Keratinocyte (primary cell): Measurements from ENCODE around the gene SEC23A. TPM values are rescaled to one million over a fixed set of nuclear protein-coding genes. Genes with fewer than 3 reads are reported as not detected.

Experiments used
- DNase-seq: peaks from one replicate; pipeline ENCODE4 v3.0.0-alpha.2; 2011; ENCODE audit warnings: low read depth, missing footprints, low spot score
- FAIRE-seq: peaks from 2 replicates; lab custom pipeline; 2011; peaks lifted over from hg19 to GRCh38; lab: Jason Lieb, UNC
- H2AFZ ChIP-seq: 2 replicates; pipeline ENCODE4 v1.6.0; 2012; ENCODE audit warnings: low read length, control low read depth, inconsistent platforms; ENCODE audit not compliant: control insufficient read depth
- H3K27ac ChIP-seq: 2 replicates; pipeline ENCODE4 v1.5.1; 2011; ENCODE audit warnings: low read length; ENCODE audit not compliant: control insufficient read depth, insufficient read depth
- H3K27me3 ChIP-seq: 3 replicates; pipeline ENCODE4 v1.6.0; 2011; ENCODE audit warnings: low read length; ENCODE audit not compliant: control insufficient read depth, insufficient read depth; ENCODE audit errors: extremely low read depth
- H3K36me3 ChIP-seq, 2 experiments: 2 replicates in 1 of 2; 3 replicates in 1 of 2; pipeline ENCODE4 v1.5.1; 2011; ENCODE audit warnings: low read length in 2 of 2, mild to moderate bottlenecking in 1 of 2; ENCODE audit not compliant: control insufficient read depth in 2 of 2, insufficient read depth in 2 of 2; ENCODE audit errors: extremely low read depth in 1 of 2
- H3K4me1 ChIP-seq: 3 replicates; pipeline ENCODE4 v1.5.1; 2011; ENCODE audit warnings: low read length; ENCODE audit not compliant: control insufficient read depth, insufficient read depth; ENCODE audit errors: extremely low read depth
- H3K4me2 ChIP-seq: 3 replicates; pipeline ENCODE4 v1.6.0; 2011; ENCODE audit warnings: low read depth, low read length; ENCODE audit not compliant: control insufficient read depth, insufficient read depth; ENCODE audit errors: extremely low read depth
- H3K4me3 ChIP-seq, 3 experiments: fragments of 200-600 bp in 1 of 3; sonication (generic) in 1 of 3; 2 replicates in 2 of 3; 3 replicates in 1 of 3; pipeline ENCODE4 v1.5.1; 2011 to 2016; ENCODE audit warnings: low read length in 3 of 3, mild to moderate bottlenecking in 3 of 3, control low read depth in 2 of 3, inconsistent platforms in 1 of 3, low read depth in 1 of 3, mixed read lengths in 1 of 3, mixed run types in 1 of 3, moderate library complexity in 1 of 3; ENCODE audit not compliant: control insufficient read depth in 2 of 3, insufficient read depth in 2 of 3; ENCODE audit errors: extremely low read depth in 1 of 3
- H3K79me2 ChIP-seq: 2 replicates; pipeline ENCODE4 v1.6.0; 2012; ENCODE audit warnings: low read length; ENCODE audit not compliant: control insufficient read depth, insufficient read depth
- H3K9ac ChIP-seq: 3 replicates; pipeline ENCODE4 v1.6.0; 2011; ENCODE audit warnings: low read length; ENCODE audit not compliant: control insufficient read depth, insufficient read depth; ENCODE audit errors: extremely low read depth
- H3K9me1 ChIP-seq: 3 replicates; pipeline ENCODE4 v1.6.0; 2011; ENCODE audit warnings: low read length; ENCODE audit not compliant: control insufficient read depth, insufficient read depth; ENCODE audit errors: extremely low read depth
- H3K9me3 ChIP-seq: 2 replicates; pipeline ENCODE4 v1.5.1; 2012; ENCODE audit warnings: low read depth, low read length; ENCODE audit not compliant: control insufficient read depth
- H4K20me1 ChIP-seq: 3 replicates; pipeline ENCODE4 v1.6.0; 2011; ENCODE audit warnings: low read length; ENCODE audit not compliant: control insufficient read depth, insufficient read depth; ENCODE audit errors: extremely low read depth
- CTCF ChIP-seq, 3 experiments: IDR thresholded peaks in 1 of 3; conservative IDR thresholded peaks in 1 of 3; optimal IDR thresholded peaks in 1 of 3; 2 replicates in 2 of 3; 3 replicates in 1 of 3; pipeline versions ENCODE3 to v1.5.1; 2011; ENCODE audit warnings: low read length in 3 of 3, mild to moderate bottlenecking in 3 of 3, moderate library complexity in 2 of 3, control low read depth in 1 of 3, inconsistent platforms in 1 of 3; ENCODE audit not compliant: insufficient read depth in 2 of 3; ENCODE audit errors: extremely low read depth in 1 of 3
- EZH2 ChIP-seq: IDR thresholded peaks from one replicate; pipeline ENCODE4 v1.6.1; 2012; ENCODE audit warnings: inconsistent platforms, mild to moderate bottlenecking, low read length, moderate library complexity
- dilution Hi-C: fragments of 300-500 bp; cut with MboI; formaldehyde crosslinking; loops from one replicate; pipeline ENCODE4 v1.7.0; 2020; ENCODE audit warnings: low sequenced_read_pairs; ENCODE audit not compliant: extremely low pct_ligation_motif_present
- polyA plus RNA-seq, 5 experiments: library from polyadenylated mRNA; depleted of rRNA in 3 of 5; stranded (reverse) in 3 of 5; stranded (forward) in 1 of 5; unstranded in 1 of 5; fragments of >200 nt; gene quantifications; 1 replicate in 1 of 5; 2 replicates in 3 of 5; 3 replicates in 1 of 5; pipeline versions ENCODE4 v1.2.1 to v1.2.3, GENCODE V29; 2011 to 2012; ENCODE audit warnings: missing spikeins in 2 of 5, low read depth in 1 of 5, low replicate concordance in 1 of 5

SEC23A gene
- polyA plus RNA-seq, 1 donor (not counting 4 experiments of a cell fraction or from before 2014, with no cell fraction given), result 79.6 TPM

- H3K4me2 ChIP-seq, result no peak overlapping the region
- H3K4me3 ChIP-seq, result no peak overlapping the region
- dilution Hi-C loops, result no loop called here
- H3K27ac ChIP-seq, result no peak overlapping the region
- no peaks in the 10 kb centered on the region for H3K9me1 ChIP-seq
- H3K4me1 ChIP-seq, result no peaks in the 10 kb centered on the region
- TF ChIP-seq CTCF (optimal IDR thresholded peaks at IDR 0.05 in 1 of 3, IDR thresholded peaks at IDR 0.05 in 1 of 3, conservative IDR thresholded peaks at IDR 0.05 in 1 of 3; ENCODE audit: extremely low read depth in 1 of 3, insufficient read depth in 2 of 3, low read length in 3 of 3), result no peak
- no peak for TF ChIP-seq EZH2
- no peaks in the 10 kb centered on the region for H3K27me3 ChIP-seq
- H3K36me3 ChIP-seq, result no peaks in the 10 kb centered on the region
- no peak overlapping the region for H2AFZ ChIP-seq
- no peaks in the 10 kb centered on the region for H4K20me1 ChIP-seq
- no peak overlapping the region for H3K9ac ChIP-seq
- no peaks in the 10 kb centered on the region for H3K79me2 ChIP-seq
- no peaks in the 10 kb centered on the region for H3K9me3 ChIP-seq
- no peak for FAIRE-seq
- no peak for DNase-seq
Observed at GRCh38 chr14:39016733-39017095, 86.3 kb downstream of the SEC23A start.

GRCh38 chr14:39015964-39016577 is 87.0 kb downstream of the SEC23A start:
- DNase-seq (no peak), FAIRE-seq (no peak)
- H3K9me3 ChIP-seq, result no peaks in the 10 kb centered on the region
- no peaks in the 10 kb centered on the region for H3K9me1 ChIP-seq
- TF ChIP-seq EZH2, result no peak
- TF ChIP-seq CTCF (optimal IDR thresholded peaks at IDR 0.05 in 1 of 3, IDR thresholded peaks at IDR 0.05 in 1 of 3, conservative IDR thresholded peaks at IDR 0.05 in 1 of 3; ENCODE audit: extremely low read depth in 1 of 3, insufficient read depth in 2 of 3, low read length in 3 of 3), result no peak
- no peak overlapping the region for H2AFZ ChIP-seq
- no peak overlapping the region for H3K4me2 ChIP-seq
- no peaks in the 10 kb centered on the region for H3K4me1 ChIP-seq
- no peaks in the 10 kb centered on the region for H3K79me2 ChIP-seq
- H4K20me1 ChIP-seq, result no peaks in the 10 kb centered on the region
- H3K27ac ChIP-seq, result no peak overlapping the region
- no peak overlapping the region for H3K9ac ChIP-seq
- dilution Hi-C loops, result no loop called here
- no peak overlapping the region for H3K4me3 ChIP-seq
- H3K27me3 ChIP-seq, result no peaks in the 10 kb centered on the region
- H3K36me3 ChIP-seq, result no peaks in the 10 kb centered on the region
